ENCODE results near the gene SERF2.

GRCh38 chr15:43799945-43800285 lies 7.8 kb downstream of the SERF2 start, which contains the start of gene SERINC4:
- TF ChIP-seq, protein P1, sequence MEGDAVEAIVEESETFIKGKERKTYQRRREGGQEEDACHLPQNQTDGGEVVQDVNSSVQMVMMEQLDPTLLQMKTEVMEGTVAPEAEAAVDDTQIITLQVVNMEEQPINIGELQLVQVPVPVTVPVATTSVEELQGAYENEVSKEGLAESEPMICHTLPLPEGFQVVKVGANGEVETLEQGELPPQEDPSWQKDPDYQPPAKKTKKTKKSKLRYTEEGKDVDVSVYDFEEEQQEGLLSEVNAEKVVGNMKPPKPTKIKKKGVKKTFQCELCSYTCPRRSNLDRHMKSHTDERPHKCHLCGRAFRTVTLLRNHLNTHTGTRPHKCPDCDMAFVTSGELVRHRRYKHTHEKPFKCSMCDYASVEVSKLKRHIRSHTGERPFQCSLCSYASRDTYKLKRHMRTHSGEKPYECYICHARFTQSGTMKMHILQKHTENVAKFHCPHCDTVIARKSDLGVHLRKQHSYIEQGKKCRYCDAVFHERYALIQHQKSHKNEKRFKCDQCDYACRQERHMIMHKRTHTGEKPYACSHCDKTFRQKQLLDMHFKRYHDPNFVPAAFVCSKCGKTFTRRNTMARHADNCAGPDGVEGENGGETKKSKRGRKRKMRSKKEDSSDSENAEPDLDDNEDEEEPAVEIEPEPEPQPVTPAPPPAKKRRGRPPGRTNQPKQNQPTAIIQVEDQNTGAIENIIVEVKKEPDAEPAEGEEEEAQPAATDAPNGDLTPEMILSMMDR (conservative IDR thresholded peaks at IDR 0.05): no peak
- TF ChIP-seq ZFX (IDR thresholded peaks at IDR 0.05): no peak
